Adrenal gland (tissue), 12 donors: Measurements from ENCODE around the gene EEF1AKMT2. TPM values are rescaled to one million over a fixed set of nuclear protein-coding genes. Genes with fewer than 3 reads are reported as not detected.

Source experiments
- DNase-seq, 7 donors: peaks; one replicate each; pipeline ENCODE4 v3.0.0-alpha.2; 2019 to 2020
- H3K27ac ChIP-seq, 5 donors: fragments of 200-600 bp; sonication (generic) in 4 of 5; 1 replicate in 3 of 5; 2 replicates in 2 of 5; pipeline versions ENCODE4 v1.5.1 to v1.8.0; 2016 to 2020; ENCODE audit warnings: mild to moderate bottlenecking in 1 of 5
- H3K27me3 ChIP-seq: fragments of 200-600 bp; 2 replicates; pipeline ENCODE4 v1.8.0; 2021
- H3K36me3 ChIP-seq, 2 donors: fragments of 200-600 bp; replicated peaks in 1 of 2; 1 replicate in 1 of 2; 2 replicates in 1 of 2; pipeline versions ENCODE4 v1.5.1 to v1.8.0; 2018 to 2022
- H3K4me1 ChIP-seq, 2 donors: fragments of 200-600 bp; replicated peaks in 1 of 2; 1 replicate in 1 of 2; 2 replicates in 1 of 2; pipeline versions ENCODE4 v1.5.1 to v1.8.0; 2018 to 2021
- H3K4me3 ChIP-seq, 4 donors: fragments of 200-600 bp; sonication (generic) in 3 of 4; one replicate each; pipeline ENCODE4 v1.5.1; 2016 to 2018
- H3K9me3 ChIP-seq, 3 donors: fragments of 200-600 bp; sonication (generic) in 1 of 3; replicated peaks in 1 of 3; 1 replicate in 2 of 3; 2 replicates in 1 of 3; pipeline versions ENCODE4 v1.5.1 to v1.8.0; 2016 to 2021
- POLR2A ChIP-seq, 2 donors: fragments of 450-650 bp; IDR thresholded peaks; one replicate each; pipeline ENCODE4 v1.6.1; 2017; ENCODE audit warnings: antibody characterized with exemption in 2 of 2, mild to moderate bottlenecking in 2 of 2, moderate library complexity in 1 of 2
- WGBS, 4 donors: extraction: QIAGEN DNeasy Blood & Tissue Kit in 2 of 4; methylation state at CpG; one replicate each; pipeline versions ENCODE4 v1.1.5 to v1.1.7; 2013 to 2017; 5-methylcytosine and 5-hydroxymethylcytosine counted together
- intact Hi-C, 2 donors: fragments of 100-400 bp; cut with DNase I; formaldehyde crosslinking; loops; one replicate each; pipeline versions ENCODE4 v1.14.1 to v1.15.0; 2022 to 2023
- polyA plus RNA-seq, 3 donors: library from polyadenylated mRNA; stranded (reverse); fragments of 200-250 nt in 2 of 3; fragments of 350-450 nt in 1 of 3; fragmentation: Illumina TruSeq in 1 of 3; extraction: RNeasy Lipid Tissue Mini Kit (QIAGEN cat#74804) in 1 of 3; gene quantifications; one replicate each; pipeline ENCODE4 v1.2.3, GENCODE V29; 2013 to 2014
- total RNA-seq, 9 donors: library from RNA; depleted of rRNA in 4 of 9; stranded (reverse); fragments of >200 nt in 4 of 9; fragments of 120-200 nt in 1 of 9; fragmentation: NEBNext Ultra II Directional in 1 of 9; extraction: Animal tissue kit (Norgen Biotek cat#: 25700) in 1 of 9; gene quantifications; one replicate each; pipeline versions ENCODE4 v1.1.0 to v1.2.4, GENCODE V29; 2013 to 2023
- TF ChIP-seq, protein P1 (sequence below), 6 experiments: fragments of 450-650 bp in 4 of 6; fragments of 200-600 bp in 2 of 6; sonication (generic) in 1 of 6; IDR thresholded peaks; 1 replicate in 5 of 6; 2 replicates in 1 of 6; pipeline versions ENCODE4 v1.5.1 to v1.8.0; 2016 to 2021; ENCODE audit warnings: antibody characterized with exemption in 6 of 6, mild to moderate bottlenecking in 2 of 6, moderate library complexity in 1 of 6
- donor health status: healthy with polysubstance abuse.
- donor health status: Bipolar disorder and iron deficiency.
- donor health status: DM: yes; HTN: yes; CAD: no.
- donor health status: DM: no; HTN: no; CAD: no.
- donor health status: DM: no; HTN: no; CAD: no.
- donor health status: DM: yes; HTN: yes; CAD: no.

Gene EEF1AKMT2
- total and polyA plus RNA-seq, 12 donors: 2.7 to 24.5 (median 17.1) TPM

DNA sequence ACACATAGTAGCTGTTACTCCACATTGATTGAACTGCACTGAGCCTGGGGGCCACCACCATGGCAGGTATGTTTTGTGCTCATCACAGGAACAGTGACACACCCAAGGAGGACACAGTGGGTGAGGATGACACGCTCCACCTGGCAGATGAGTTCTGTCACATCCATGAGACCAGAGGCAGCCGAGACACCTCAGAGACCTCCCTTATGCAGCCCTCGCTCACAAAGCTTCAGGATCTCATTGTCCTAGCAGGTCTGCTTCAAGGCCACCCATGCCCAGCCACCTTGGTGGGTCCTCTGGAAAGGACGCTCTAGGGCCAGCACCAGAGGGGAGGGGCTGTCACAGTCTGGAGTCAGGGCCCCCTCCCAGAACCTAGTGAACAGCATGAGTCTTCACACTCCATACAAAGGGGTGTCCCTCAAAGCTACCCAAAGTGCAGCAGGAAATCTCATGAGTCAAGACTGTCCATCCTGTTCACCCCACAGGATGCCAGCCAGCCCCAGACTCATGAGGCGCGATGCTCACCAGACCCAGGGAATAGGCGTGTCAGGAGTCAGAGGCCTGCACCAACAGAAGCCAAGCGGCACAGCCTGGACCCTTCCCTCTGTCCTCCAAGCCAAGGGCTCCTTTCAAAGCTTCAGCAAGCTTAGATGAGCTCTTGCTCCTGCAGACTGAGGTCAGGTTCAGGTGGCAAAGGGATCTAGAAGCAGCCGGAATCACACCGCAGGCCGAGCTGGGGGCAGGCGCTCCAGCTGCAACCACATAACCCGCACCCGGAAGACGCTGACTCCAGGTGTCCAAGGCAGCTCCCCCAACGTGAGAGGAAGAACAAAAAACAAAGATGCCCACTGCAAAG is 57.1 kb downstream of the EEF1AKMT2 start:
- Histone ChIP-seq H3K4me3 (no peak overlapping the region), H3K4me1 (peaks cover 79 to 98% of the 10 kb centered on the region in 2 donors), H3K9me3 (no peaks in the 10 kb centered on the region), H3K27ac (peak overlapping the region in 3 of 5 donors; percentile 82 to 95 (median 91)), H3K36me3 (no peaks in the 10 kb centered on the region), H3K27me3 (no peaks in the 10 kb centered on the region)
- intact Hi-C loops: loop anchor here (5.0 to 10.0 kb wide), 3 partner anchors 32 to 107 kb away; no protein-coding TSS in a partner anchor
- 91 to 99% (median 91%) methylated on average over 14 to 16 of the region's 16 CpGs for WGBS, 4 donors
- peak in 2 of 7 donors; percentile 25 to 47 for DNase-seq
- TF ChIP-seq POLR2A (IDR thresholded peaks at IDR 0.05): no peak
- TF ChIP-seq, protein P1, sequence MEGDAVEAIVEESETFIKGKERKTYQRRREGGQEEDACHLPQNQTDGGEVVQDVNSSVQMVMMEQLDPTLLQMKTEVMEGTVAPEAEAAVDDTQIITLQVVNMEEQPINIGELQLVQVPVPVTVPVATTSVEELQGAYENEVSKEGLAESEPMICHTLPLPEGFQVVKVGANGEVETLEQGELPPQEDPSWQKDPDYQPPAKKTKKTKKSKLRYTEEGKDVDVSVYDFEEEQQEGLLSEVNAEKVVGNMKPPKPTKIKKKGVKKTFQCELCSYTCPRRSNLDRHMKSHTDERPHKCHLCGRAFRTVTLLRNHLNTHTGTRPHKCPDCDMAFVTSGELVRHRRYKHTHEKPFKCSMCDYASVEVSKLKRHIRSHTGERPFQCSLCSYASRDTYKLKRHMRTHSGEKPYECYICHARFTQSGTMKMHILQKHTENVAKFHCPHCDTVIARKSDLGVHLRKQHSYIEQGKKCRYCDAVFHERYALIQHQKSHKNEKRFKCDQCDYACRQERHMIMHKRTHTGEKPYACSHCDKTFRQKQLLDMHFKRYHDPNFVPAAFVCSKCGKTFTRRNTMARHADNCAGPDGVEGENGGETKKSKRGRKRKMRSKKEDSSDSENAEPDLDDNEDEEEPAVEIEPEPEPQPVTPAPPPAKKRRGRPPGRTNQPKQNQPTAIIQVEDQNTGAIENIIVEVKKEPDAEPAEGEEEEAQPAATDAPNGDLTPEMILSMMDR (IDR thresholded peaks at IDR 0.05): no peak

DNA sequence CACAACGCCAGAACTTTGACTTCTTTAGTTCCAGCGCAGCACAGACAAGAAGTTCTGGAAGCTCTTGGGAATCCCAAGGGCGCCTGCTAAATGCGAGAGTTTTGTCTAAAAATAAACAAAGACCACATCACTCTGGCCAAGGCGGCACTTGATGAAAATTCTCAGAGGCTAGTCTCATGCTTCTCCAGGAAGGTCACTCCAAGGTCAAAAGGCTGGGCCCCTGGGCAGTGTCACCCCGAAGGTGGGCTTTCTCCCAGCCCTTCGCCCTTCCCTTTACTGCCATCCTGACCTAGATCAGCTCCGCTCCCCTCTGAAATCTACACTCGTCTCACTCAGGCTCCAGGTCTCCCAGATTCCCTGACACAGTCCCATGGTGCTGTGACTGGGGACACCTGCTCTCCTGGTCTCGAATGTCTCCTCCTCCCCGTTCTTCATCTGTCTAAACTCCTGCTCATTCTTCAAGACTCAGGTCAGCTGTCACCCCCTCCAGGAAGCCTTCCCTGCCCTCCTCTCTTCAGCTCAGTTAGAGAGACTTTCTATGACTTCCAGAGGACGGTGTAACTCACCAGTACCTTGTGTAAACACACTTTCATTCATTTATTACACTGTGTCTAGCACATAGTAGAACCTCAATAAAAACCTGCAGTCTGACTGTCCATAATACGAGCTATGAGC is 58.0 kb downstream of the EEF1AKMT2 start:
- Histone ChIP-seq H3K27ac (peak overlapping the region; percentile 62 to 95 (median 82)), H3K4me3 (no peak overlapping the region), H3K4me1 (peaks cover 79 to 98% of the 10 kb centered on the region in 2 donors), H3K27me3 (no peaks in the 10 kb centered on the region), H3K9me3 (no peaks in the 10 kb centered on the region), H3K36me3 (no peaks in the 10 kb centered on the region)
- intact Hi-C loops: loop anchor here in 1 of 2 donors (10.0 kb wide), 1 partner anchor 89 kb away; no protein-coding TSS in a partner anchor
- WGBS, 4 donors: 47 to 48% (median 47%) methylated on average over 13 of the region's 13 CpGs
- TF ChIP-seq POLR2A (IDR thresholded peaks at IDR 0.05): no peak
- TF ChIP-seq, protein P1 (IDR thresholded peaks at IDR 0.05): no peak
- DNase-seq: peak in 2 of 7 donors; percentile 39 to 49

DNA sequence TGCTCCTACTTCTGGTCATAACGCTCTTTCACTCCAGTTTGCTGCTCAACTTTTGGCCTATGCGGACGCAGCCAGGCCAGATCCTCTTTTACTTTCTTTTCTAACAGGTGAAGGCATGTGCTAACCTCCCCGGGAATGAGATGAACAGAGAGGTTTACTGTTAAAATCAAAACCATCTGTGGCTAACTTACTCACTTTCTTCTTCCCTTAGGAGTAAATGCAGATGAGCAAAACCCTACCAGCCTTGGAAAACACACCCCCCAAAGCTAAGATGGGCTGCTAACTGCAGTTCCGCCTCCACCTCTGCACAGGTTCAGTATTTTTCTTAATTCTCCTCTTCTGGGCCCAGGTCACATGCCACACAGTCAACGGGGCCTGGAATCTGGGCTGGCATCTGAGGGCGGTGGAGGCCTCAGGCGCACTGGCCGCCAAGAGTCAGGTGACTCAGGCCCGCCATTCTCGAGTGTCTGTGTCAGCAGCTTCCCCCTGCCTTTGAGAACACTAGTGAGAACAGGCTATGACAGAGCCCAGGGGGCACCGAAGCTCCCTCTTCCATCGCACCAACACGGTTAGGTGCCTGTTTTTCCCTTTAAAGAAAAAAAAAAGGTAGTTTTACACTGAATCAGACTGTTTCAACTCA is 58.6 kb downstream of the EEF1AKMT2 start:
- DNase-seq: peak; percentile 78 to 92 (median 88)
- Histone ChIP-seq H3K27me3 (no peaks in the 10 kb centered on the region), H3K4me3 (no peak overlapping the region), H3K9me3 (no peaks in the 10 kb centered on the region), H3K27ac (peak overlapping the region; percentile 62 to 95 (median 82)), H3K36me3 (no peaks in the 10 kb centered on the region), H3K4me1 (peaks cover 79 to 98% of the 10 kb centered on the region in 2 donors)
- intact Hi-C loops: loop anchor here in 1 of 2 donors (10.0 kb wide), 1 partner anchor 88 kb away; no protein-coding TSS in a partner anchor
- TF ChIP-seq, protein P1 (IDR thresholded peaks at IDR 0.05): no peak
- peak in 1 of 2 donors; percentile 54 for TF ChIP-seq POLR2A (IDR thresholded peaks at IDR 0.05)
- 41 to 48% (median 45%) methylated on average over 11 to 14 of the region's 14 CpGs for WGBS, 4 donors
